Measurements from ENCODE around the gene ZMIZ1. TPM values are rescaled to one million over a fixed set of nuclear protein-coding genes. Genes with fewer than 3 reads are reported as not detected.
A peak's percentile ranks its signal among the peaks of the same experiment; 100 is the strongest.

Gene ZMIZ1
- total RNA-seq, 1 experiment from 2014 or later, result 35.8 TPM

GRCh38 chr10:79241629-79241989 lies 172.8 kb downstream of the ZMIZ1 start:
- no peaks in the 10 kb centered on the region for H3K9me3 ChIP-seq (ENCODE audit: low read depth, low read length, poor library complexity, severe bottlenecking)
- no peaks in the 10 kb centered on the region for H3K27me3 ChIP-seq (replicated peaks; ENCODE audit: insufficient read depth, low read depth, low read length, poor library complexity)
- CTCF ChIA-PET, result no interaction called here
- peak overlapping the region; percentile 60 for H3K27ac ChIP-seq (ENCODE audit: low read depth, low read length, poor library complexity, severe bottlenecking)
- intact Hi-C loops (cut with micrococcal nuclease; ENCODE audit: unreplicated experiment), result no loop called here
- peak overlapping the region; percentile 64 for H3K4me3 ChIP-seq (ENCODE audit: low read depth, low read length, poor library complexity, severe bottlenecking)
- BruUV-seq (replicated peaks), result no TSS peak
- H3K4me1 ChIP-seq (ENCODE audit: insufficient read depth, low read length, poor library complexity, severe bottlenecking), result peaks cover 38% of the 10 kb centered on the region
- POLR2A ChIA-PET (ENCODE audit: low non-redundant PET), result no interaction called here
- H3K36me3 ChIP-seq (ENCODE audit: insufficient read depth, low read length, poor library complexity, severe bottlenecking), result no peaks in the 10 kb centered on the region
- TF ChIP-seq CTCF (conservative IDR thresholded peaks at IDR 0.05; ENCODE audit: low read depth, low read length), result no peak
- TF ChIP-seq EZH2 (IDR thresholded peaks at IDR 0.05; ENCODE audit: borderline replicate concordance, low read depth, low read length, poor library complexity, severe bottlenecking), result no peak
- DNase-seq (ENCODE audit: low spot score), result peak; percentile 36

GRCh38 chr10:79241990-79242619 lies 173.3 kb downstream of the ZMIZ1 start:
- TF ChIP-seq EZH2 (IDR thresholded peaks at IDR 0.05; ENCODE audit: borderline replicate concordance, low read depth, low read length, poor library complexity, severe bottlenecking) (no peak), CTCF (conservative IDR thresholded peaks at IDR 0.05; ENCODE audit: low read depth, low read length) (no peak)
- Histone ChIP-seq H3K9me3 (ENCODE audit: low read depth, low read length, poor library complexity, severe bottlenecking) (no peaks in the 10 kb centered on the region), H3K27me3 (replicated peaks; ENCODE audit: insufficient read depth, low read depth, low read length, poor library complexity) (no peaks in the 10 kb centered on the region), H3K4me3 (ENCODE audit: low read depth, low read length, poor library complexity, severe bottlenecking) (peak overlapping the region; percentile 64), H3K4me1 (ENCODE audit: insufficient read depth, low read length, poor library complexity, severe bottlenecking) (peaks cover 41% of the 10 kb centered on the region), H3K27ac (ENCODE audit: low read depth, low read length, poor library complexity, severe bottlenecking) (peak overlapping the region; percentile 73), H3K36me3 (ENCODE audit: insufficient read depth, low read length, poor library complexity, severe bottlenecking) (no peaks in the 10 kb centered on the region)
- ChIA-PET POLR2A (ENCODE audit: low non-redundant PET) (interaction anchor here (0.5 to 0.7 kb wide), 3 partner anchors 220 to 1485 kb away, joined by 5 to 8 read pairs (median 5); no protein-coding TSS in a partner anchor), CTCF (no interaction called here)
- intact Hi-C loops (cut with micrococcal nuclease; ENCODE audit: unreplicated experiment), result no loop called here
- BruUV-seq (replicated peaks), result no TSS peak
- DNase-seq (ENCODE audit: low spot score), result peak; percentile 60

GRCh38 chr10:79242620-79243152 lies 173.9 kb downstream of the ZMIZ1 start:
- H3K4me3 ChIP-seq (ENCODE audit: low read depth, low read length, poor library complexity, severe bottlenecking), result peak overlapping the region; percentile 64
- POLR2A ChIA-PET (ENCODE audit: low non-redundant PET), result interaction anchor here (0.5 to 0.7 kb wide), 3 partner anchors 219 to 1486 kb away, joined by 5 to 8 read pairs (median 5); no protein-coding TSS in a partner anchor
- H3K27ac ChIP-seq (ENCODE audit: low read depth, low read length, poor library complexity, severe bottlenecking), result peak overlapping the region; percentile 73
- H3K27me3 ChIP-seq (replicated peaks; ENCODE audit: insufficient read depth, low read depth, low read length, poor library complexity), result no peaks in the 10 kb centered on the region
- H3K9me3 ChIP-seq (ENCODE audit: low read depth, low read length, poor library complexity, severe bottlenecking), result no peaks in the 10 kb centered on the region
- H3K4me1 ChIP-seq (ENCODE audit: insufficient read depth, low read length, poor library complexity, severe bottlenecking), result peaks cover 45% of the 10 kb centered on the region
- no peaks in the 10 kb centered on the region for H3K36me3 ChIP-seq (ENCODE audit: insufficient read depth, low read length, poor library complexity, severe bottlenecking)
- DNase-seq (ENCODE audit: low spot score), result peak; percentile 94
- CTCF ChIA-PET, result interaction anchor here (0.6 kb wide), 1 partner anchor 202 kb away, joined by 3 read pairs; no protein-coding TSS in a partner anchor
- no TSS peak for BruUV-seq (replicated peaks)
- intact Hi-C loops (cut with micrococcal nuclease; ENCODE audit: unreplicated experiment), result no loop called here
- TF ChIP-seq EZH2 (IDR thresholded peaks at IDR 0.05; ENCODE audit: borderline replicate concordance, low read depth, low read length, poor library complexity, severe bottlenecking), result no peak
- no peak for TF ChIP-seq CTCF (conservative IDR thresholded peaks at IDR 0.05; ENCODE audit: low read depth, low read length)
